HG02870 (cell line): ENCODE data around the gene VWA5B1.
"Not testable (repeated sequence)": the region's sequence is repeated elsewhere in the genome, so short reads cannot be mapped to it uniquely, and the experiment has no call there.

Experiments used
- ATAC-seq: cut with Tn5 transposase; IDR thresholded peaks from one replicate; pipeline ENCODE4 v1.9.1; 2021; ENCODE audit warnings: mild to moderate bottlenecking, moderate library complexity; ENCODE audit not compliant: unreplicated experiment

VWA5B1 gene

GRCh38 chr1:20290624-20291597 is at the start of gene VWA5B1:
Gene VWA5B1 (plus strand): TSS chr1:20290875. CDS start chr1:20310602, 19,727 bp downstream.
- no peak for ATAC-seq

- ATAC-seq: no peak
Measured at GRCh38 chr1:20242890-20243479, 47.7 kb upstream of the VWA5B1 start.

- ATAC-seq: no peak
Measured at GRCh38 chr1:20248971-20249612, 41.6 kb upstream of the VWA5B1 start.

GRCh38 chr1:20250340-20250989 is 40.2 kb upstream of the VWA5B1 start:
- ATAC-seq: no peak

GRCh38 chr1:20252587-20252986 is 38.1 kb upstream of the VWA5B1 start:
- no peak for ATAC-seq

- ATAC-seq: no peak
Measured at GRCh38 chr1:20255666-20256065, 35.0 kb upstream of the VWA5B1 start.

- no peak for ATAC-seq
Measured at GRCh38 chr1:20259646-20260045, 31.0 kb upstream of the VWA5B1 start.

- ATAC-seq: no peak
Measured at GRCh38 chr1:20261095-20261494, 29.6 kb upstream of the VWA5B1 start.

- no peak for ATAC-seq
Measured at GRCh38 chr1:20262810-20263534, 27.7 kb upstream of the VWA5B1 start.

GRCh38 chr1:20265250-20265649 is 25.4 kb upstream of the VWA5B1 start:
- ATAC-seq: no peak

- ATAC-seq: no peak
Measured at GRCh38 chr1:20266141-20266540, 24.5 kb upstream of the VWA5B1 start.

GRCh38 chr1:20266642-20267041 is 24.0 kb upstream of the VWA5B1 start:
- no peak for ATAC-seq

GRCh38 chr1:20271498-20272400 is 18.9 kb upstream of the VWA5B1 start:
- ATAC-seq: no peak

GRCh38 chr1:20273716-20274115 is 17.0 kb upstream of the VWA5B1 start:
- ATAC-seq: not testable (repeated sequence)

GRCh38 chr1:20275319-20275925 is 15.3 kb upstream of the VWA5B1 start:
- no peak for ATAC-seq

- no peak for ATAC-seq
Measured at GRCh38 chr1:20276485-20277159, 14.1 kb upstream of the VWA5B1 start.

GRCh38 chr1:20278692-20279130 is 12.0 kb upstream of the VWA5B1 start:
- no peak for ATAC-seq

GRCh38 chr1:20279509-20279908 is 11.2 kb upstream of the VWA5B1 start:
- no peak for ATAC-seq
